Breast epithelium (tissue), 4 donors: ENCODE data around the gene TYMP. TPM values are rescaled to one million over a fixed set of nuclear protein-coding genes. Genes with fewer than 3 reads are reported as not detected.
A peak's percentile ranks its signal among the peaks of the same experiment; 100 is the strongest.

Experiments used
- DNase-seq, 2 donors: peaks; one replicate each; pipeline ENCODE4 v3.0.0-alpha.2; 2019; ENCODE audit warnings: low spot score in 2 of 2
- H3K27ac ChIP-seq, 2 donors: fragments of 200-600 bp; sonication (generic) in 1 of 2; one replicate each; pipeline ENCODE4 v1.5.1; 2016 to 2019; ENCODE audit warnings: mild to moderate bottlenecking in 1 of 2
- H3K27me3 ChIP-seq, 2 donors: fragments of 200-600 bp; sonication (generic) in 1 of 2; one replicate each; pipeline versions ENCODE4 v1.5.1 to v1.6.0; 2017 to 2019; ENCODE audit warnings: control low read depth in 1 of 2, mild to moderate bottlenecking in 1 of 2
- H3K36me3 ChIP-seq: fragments of 200-600 bp; one replicate; pipeline ENCODE4 v1.5.1; 2019
- H3K4me1 ChIP-seq, 2 donors: fragments of 200-600 bp; sonication (generic); one replicate each; pipeline ENCODE4 v1.5.1; 2016 to 2019; ENCODE audit warnings: control low read depth in 1 of 2
- H3K4me3 ChIP-seq, 3 donors: fragments of 200-600 bp; sonication (generic); 1 replicate in 2 of 3; 2 replicates in 1 of 3; pipeline ENCODE4 v1.5.1; 2016 to 2019; ENCODE audit warnings: mild to moderate bottlenecking in 3 of 3, moderate library complexity in 2 of 3
- H3K9me3 ChIP-seq, 2 donors: fragments of 200-600 bp; sonication (generic) in 1 of 2; one replicate each; pipeline ENCODE4 v1.5.1; 2016 to 2019; ENCODE audit warnings: control low read depth in 1 of 2
- CTCF ChIP-seq, 3 donors: fragments of 450-650 bp; IDR thresholded peaks; one replicate each; pipeline ENCODE4 v1.5.1; 2016 to 2017; ENCODE audit warnings: antibody characterized with exemption in 3 of 3, mild to moderate bottlenecking in 3 of 3, moderate library complexity in 3 of 3
- POLR2A ChIP-seq: fragments of 450-650 bp; IDR thresholded peaks from one replicate; pipeline ENCODE4 v1.6.1; 2016; ENCODE audit warnings: antibody characterized with exemption, mild to moderate bottlenecking, moderate library complexity
- POLR2AphosphoS5 ChIP-seq, 3 donors: sonication (generic); formaldehyde crosslinking; IDR thresholded peaks; one replicate each; pipeline ENCODE4 v1.6.1; 2017; ENCODE audit warnings: antibody characterized with exemption in 3 of 3
- intact Hi-C: fragments of 100-400 bp; cut with DNase I; formaldehyde crosslinking; loops from one replicate; pipeline ENCODE4 v1.15.1; 2023; ENCODE audit warnings: low total_unique reads
- total RNA-seq, 3 donors: library from RNA; depleted of rRNA; stranded (reverse); fragments of >200 nt; gene quantifications; one replicate each; pipeline ENCODE4 v1.1.0, GENCODE V29; 2016

Gene TYMP
- total RNA-seq, 3 donors from 2014 or later: 44.6 to 115 (median 82.9) TPM

- Histone ChIP-seq H3K4me1 (peaks cover 4 to 10% of the 10 kb centered on the region in 2 donors), H3K27me3 (peaks cover 8 to 16% of the 10 kb centered on the region in 2 donors), H3K9me3 (no peaks in the 10 kb centered on the region), H3K36me3 (no peaks in the 10 kb centered on the region), H3K27ac (no peak overlapping the region), H3K4me3 (peak overlapping the region; percentile 34 to 85 (median 54))
- TF ChIP-seq POLR2AphosphoS5 (IDR thresholded peaks at IDR 0.05): no peak
- no peak for TF ChIP-seq CTCF (IDR thresholded peaks at IDR 0.05)
- no peak for TF ChIP-seq POLR2A
- DNase-seq: no peak
- intact Hi-C loops: no loop called here
Measured at GRCh38 chr22:50481045-50481439, 48.8 kb downstream of the TYMP start.

GRCh38 chr22:50479721-50480120, 50.1 kb downstream of the TYMP start:
- Histone ChIP-seq H3K27me3 (peaks cover 8 to 16% of the 10 kb centered on the region in 2 donors), H3K4me3 (no peak overlapping the region), H3K36me3 (no peaks in the 10 kb centered on the region), H3K9me3 (no peaks in the 10 kb centered on the region), H3K27ac (no peak overlapping the region), H3K4me1 (peaks cover 4 to 10% of the 10 kb centered on the region in 2 donors)
- DNase-seq: no peak
- intact Hi-C loops: no loop called here
- TF ChIP-seq POLR2AphosphoS5 (IDR thresholded peaks at IDR 0.05): no peak
- TF ChIP-seq CTCF (IDR thresholded peaks at IDR 0.05): no peak
- no peak for TF ChIP-seq POLR2A

GRCh38 chr22:50477923-50478322, 51.9 kb downstream of the TYMP start:
- no peaks in the 10 kb centered on the region for H3K9me3 ChIP-seq
- no peaks in the 10 kb centered on the region for H3K36me3 ChIP-seq
- no peak for DNase-seq
- H3K27ac ChIP-seq: no peak overlapping the region
- H3K4me1 ChIP-seq: peaks cover 12 to 14% of the 10 kb centered on the region in 2 donors
- peaks cover 8 to 12% of the 10 kb centered on the region in 2 donors for H3K27me3 ChIP-seq
- no peak overlapping the region for H3K4me3 ChIP-seq
- TF ChIP-seq POLR2AphosphoS5 (IDR thresholded peaks at IDR 0.05) (no peak), CTCF (IDR thresholded peaks at IDR 0.05) (no peak), POLR2A (no peak)
- intact Hi-C loops: no loop called here

GRCh38 chr22:50476868-50477267, 52.9 kb downstream of the TYMP start:
- no peaks in the 10 kb centered on the region for H3K9me3 ChIP-seq
- H3K4me1 ChIP-seq: peaks cover 15 to 21% of the 10 kb centered on the region in 2 donors
- no peaks in the 10 kb centered on the region for H3K36me3 ChIP-seq
- TF ChIP-seq CTCF (IDR thresholded peaks at IDR 0.05) (no peak), POLR2AphosphoS5 (IDR thresholded peaks at IDR 0.05) (no peak), POLR2A (no peak)
- no peak overlapping the region for H3K4me3 ChIP-seq
- peaks cover 6 to 8% of the 10 kb centered on the region in 2 donors for H3K27me3 ChIP-seq
- intact Hi-C loops: no loop called here
- H3K27ac ChIP-seq: no peak overlapping the region
- DNase-seq: no peak

Other genes starting within 250 kb of the TYMP start
- 100 to 1,000 TPM in 2 of 3 donors, 10 to 100 TPM in 1; 79.0 to 137 (median 122) TPM for gene PLXNB2, start 222.4 kb downstream of the TYMP start, total RNA-seq
- 1 to 10 TPM; 1.8 to 6.9 (median 5.4) TPM for gene DENND6B, start 203.0 kb downstream of the TYMP start, total RNA-seq
- gene PPP6R2, start 186.7 kb downstream of the TYMP start, total RNA-seq: 10 to 100 TPM; 48.3 to 54.1 (median 49.5) TPM
- gene SBF1, start 55.0 kb downstream of the TYMP start, total RNA-seq: 10 to 100 TPM; 30.6 to 33.1 (median 30.6) TPM
- gene ADM2, start 48.5 kb downstream of the TYMP start, total RNA-seq: under 1 TPM in 2 of 3 donors, not detected in 1; 0.59 to 0.98 TPM
- not detected for gene MIOX, start 43.2 kb downstream of the TYMP start, total RNA-seq
- 10 to 100 TPM; 35.7 to 54.9 (median 39.5) TPM for gene LMF2, start 22.3 kb downstream of the TYMP start, total RNA-seq
- 10 to 100 TPM; 25.9 to 48.2 (median 43.0) TPM for gene NCAPH2, start 21.8 kb downstream of the TYMP start, total RNA-seq
- 1 to 10 TPM; 1.9 to 6.6 (median 4.3) TPM for gene SCO2, start 4.4 kb downstream of the TYMP start, total RNA-seq
- gene KLHDC7B, start 15.9 kb upstream of the TYMP start, total RNA-seq: under 1 TPM; 0.16 to 0.33 (median 0.29) TPM
- not detected for gene SYCE3, start 32.9 kb upstream of the TYMP start, total RNA-seq
- 10 to 100 TPM; 13.6 to 40.0 (median 39.4) TPM for gene CPT1B, start 48.4 kb upstream of the TYMP start, total RNA-seq
- gene CHKB, start 52.8 kb upstream of the TYMP start, total RNA-seq: 10 to 100 TPM; 53.9 to 77.6 (median 71.4) TPM
- gene MAPK8IP2, start 70.8 kb upstream of the TYMP start, total RNA-seq: 1 to 10 TPM; 1.9 to 2.2 (median 2.0) TPM
- 10 to 100 TPM; 23.8 to 39.0 (median 36.3) TPM for gene ARSA, start 98.1 kb upstream of the TYMP start, total RNA-seq
- gene SHANK3, start 142.8 kb upstream of the TYMP start, total RNA-seq: 10 to 100 TPM in 1 of 3 donors, 1 to 10 TPM in 2; 4.8 to 28.8 (median 5.9) TPM
- gene ACR, start 208.2 kb upstream of the TYMP start, total RNA-seq: under 1 TPM in 2 of 3 donors, not detected in 1; 0.44 to 0.80 TPM